B cell (primary cell): ENCODE measurements around the gene CTSH. TPM values are rescaled to one million over a fixed set of nuclear protein-coding genes. Genes with fewer than 3 reads are reported as not detected.
A peak's percentile ranks its signal among the peaks of the same experiment; 100 is the strongest.
"Not testable (repeated sequence)": the region's sequence is repeated elsewhere in the genome, so short reads cannot be mapped to it uniquely, and the experiment has no call there.

Source experiments
- ATAC-seq: fragments of 200-7000 bp; cut with Tn5 transposase; one replicate; pipeline ENCODE4 v1.10.0; 2021; ENCODE audit warnings: low read depth, mild to moderate bottlenecking, moderate number of reproducible peaks, moderate library complexity
- CTCF ChIA-PET: fragments of 350-600 bp; sonication (Branson Sonifier 250); formaldehyde crosslinking; loops from one replicate; lab custom pipeline; 2021; ENCODE audit warnings: antibody characterized with exemption, inconsistent platforms; lab: Charles Lee
- POLR2A ChIA-PET: fragments of 350-600 bp; sonication (Branson Sonifier 250); formaldehyde crosslinking; loops from one replicate; lab custom pipeline; 2021; ENCODE audit warnings: antibody characterized with exemption; lab: Charles Lee
- DNase-seq: peaks from one replicate; pipeline ENCODE4 v3.0.0; 2013
- H2AFZ ChIP-seq: 2 replicates; pipeline ENCODE4 v1.6.1; 2012; ENCODE audit warnings: mild to moderate bottlenecking, low read depth, low read length; ENCODE audit not compliant: insufficient read depth, poor library complexity, severe bottlenecking
- H3K27ac ChIP-seq, 2 donors: 1 replicate in 1 of 2; 2 replicates in 1 of 2; pipeline ENCODE4 v1.5.1; 2012 to 2013; ENCODE audit warnings: low read length in 2 of 2, mild to moderate bottlenecking in 2 of 2, moderate library complexity in 1 of 2
- H3K27me3 ChIP-seq, 4 experiments: fragments of 200-600 bp in 1 of 4; sonication (generic) in 1 of 4; replicated peaks in 1 of 4; 1 replicate in 2 of 4; 2 replicates in 2 of 4; pipeline versions ENCODE4 v1.6.1 to v1.7.0; 2013 to 2016; ENCODE audit warnings: low read length in 3 of 4, mild to moderate bottlenecking in 2 of 4, mixed read lengths in 1 of 4, moderate library complexity in 1 of 4; ENCODE audit not compliant: insufficient read depth in 4 of 4, control insufficient read depth in 3 of 4; ENCODE audit errors: control extremely low read depth in 1 of 4
- H3K36me3 ChIP-seq, 2 experiments: replicated peaks in 1 of 2; 1 replicate in 1 of 2; 2 replicates in 1 of 2; pipeline versions ENCODE4 v1.6.1 to v1.7.1; 2013; ENCODE audit warnings: low read length in 1 of 2; ENCODE audit not compliant: insufficient read depth in 2 of 2, control insufficient read depth in 1 of 2; ENCODE audit errors: control extremely low read depth in 1 of 2, extremely low read depth in 1 of 2
- H3K4me1 ChIP-seq, 2 donors: fragments of 200-600 bp in 1 of 2; sonication (generic) in 1 of 2; 1 replicate in 1 of 2; 2 replicates in 1 of 2; pipeline versions ENCODE4 v1.5.1 to v1.6.1; 2013 to 2017; ENCODE audit warnings: low read length in 2 of 2; ENCODE audit not compliant: control insufficient read depth in 2 of 2, insufficient read depth in 2 of 2
- H3K4me2 ChIP-seq: replicated peaks from 2 replicates; pipeline ENCODE3; 2012; ENCODE audit warnings: mild to moderate bottlenecking, low read depth, low read length; ENCODE audit not compliant: poor library complexity, severe bottlenecking
- H3K4me3 ChIP-seq, 5 experiments: fragments of 200-600 bp in 1 of 5; sonication (generic) in 1 of 5; 1 replicate in 3 of 5; 2 replicates in 2 of 5; pipeline versions ENCODE4 v1.5.1 to v1.7.0; 2011 to 2016; ENCODE audit warnings: low read length in 4 of 5, mild to moderate bottlenecking in 4 of 5, low read depth in 2 of 5, control low read depth in 1 of 5, moderate library complexity in 1 of 5; ENCODE audit not compliant: insufficient read depth in 1 of 5; ENCODE audit errors: control extremely low read depth in 1 of 5, extremely low read depth in 1 of 5
- H3K79me2 ChIP-seq: fragments of 200-600 bp; sonication (generic); one replicate; pipeline ENCODE4 v1.6.0; 2016; ENCODE audit warnings: low read length; ENCODE audit not compliant: control insufficient read depth, insufficient read depth
- H3K9ac ChIP-seq: fragments of 200-600 bp; sonication (generic); 2 replicates; pipeline ENCODE4 v1.6.1; 2017; ENCODE audit warnings: mild to moderate bottlenecking, low read length, moderate library complexity
- H3K9me3 ChIP-seq, 3 donors: one replicate each; pipeline versions ENCODE4 v1.6.1 to v1.7.1; 2013; ENCODE audit warnings: low read length in 2 of 3; ENCODE audit not compliant: control insufficient read depth in 2 of 3, insufficient read depth in 1 of 3; ENCODE audit errors: control extremely low read depth in 1 of 3
- H4K20me1 ChIP-seq: 2 replicates; pipeline ENCODE4 v1.6.0; 2012; ENCODE audit warnings: mild to moderate bottlenecking, low read length; ENCODE audit not compliant: insufficient read depth, control insufficient read depth, poor library complexity, severe bottlenecking
- H3K27ac Mint-ChIP-seq: one replicate; pipeline ENCODE4 v1.8.0; 2021; ENCODE audit warnings: mixed read lengths
- H3K27me3 Mint-ChIP-seq: one replicate; pipeline ENCODE4 v1.8.0; 2021; ENCODE audit warnings: mixed read lengths
- H3K4me1 Mint-ChIP-seq: one replicate; pipeline ENCODE4 v1.8.0; 2021; ENCODE audit warnings: mixed read lengths
- H3K4me3 Mint-ChIP-seq: one replicate; pipeline ENCODE4 v1.8.0; 2021; ENCODE audit warnings: mixed read lengths
- H3K9me3 Mint-ChIP-seq: one replicate; pipeline ENCODE4 v1.8.0; 2022; ENCODE audit warnings: mixed read lengths; ENCODE audit not compliant: insufficient read depth
- EZH2 ChIP-seq: IDR thresholded peaks from 2 replicates; pipeline ENCODE4 v1.6.1; 2012; ENCODE audit warnings: borderline replicate concordance, low read depth, mild to moderate bottlenecking, moderate library complexity, low read length; ENCODE audit not compliant: insufficient read depth, poor library complexity, severe bottlenecking
- WGBS: methylation state at CpG from one replicate; pipeline ENCODE4 v1.1.5; 2013; ENCODE audit warnings: missing lambda C conversion rate; ENCODE audit not compliant: insufficient coverage; 5-methylcytosine and 5-hydroxymethylcytosine counted together
- intact Hi-C: fragments of 100-400 bp; cut with micrococcal nuclease; formaldehyde crosslinking; loops from one replicate; pipeline ENCODE4 v1.10.0; 2022
- polyA plus RNA-seq: library from polyadenylated mRNA; depleted of rRNA; stranded (reverse); fragments of >200 nt; gene quantifications from 2 replicates; pipeline ENCODE4 v1.2.3, GENCODE V29; 2012
- total RNA-seq, 2 donors: library from RNA; stranded (reverse); fragments of 120-200 nt in 1 of 2; gene quantifications; 1 replicate in 1 of 2; 2 replicates in 1 of 2; pipeline versions ENCODE4 v1.2.3 to v1.2.4, GENCODE V29; 2013 to 2022
- TF ChIP-seq, protein P1 (sequence below): fragments of 200-600 bp; IDR thresholded peaks from one replicate; pipeline ENCODE4 v1.8.0; 2022; ENCODE audit warnings: antibody characterized with exemption, mild to moderate bottlenecking

The CTSH gene
- total and polyA plus RNA-seq, 2 donors (not counting 1 experiment from before 2014, with no cell fraction given), result 399 to 441 TPM

DNA sequence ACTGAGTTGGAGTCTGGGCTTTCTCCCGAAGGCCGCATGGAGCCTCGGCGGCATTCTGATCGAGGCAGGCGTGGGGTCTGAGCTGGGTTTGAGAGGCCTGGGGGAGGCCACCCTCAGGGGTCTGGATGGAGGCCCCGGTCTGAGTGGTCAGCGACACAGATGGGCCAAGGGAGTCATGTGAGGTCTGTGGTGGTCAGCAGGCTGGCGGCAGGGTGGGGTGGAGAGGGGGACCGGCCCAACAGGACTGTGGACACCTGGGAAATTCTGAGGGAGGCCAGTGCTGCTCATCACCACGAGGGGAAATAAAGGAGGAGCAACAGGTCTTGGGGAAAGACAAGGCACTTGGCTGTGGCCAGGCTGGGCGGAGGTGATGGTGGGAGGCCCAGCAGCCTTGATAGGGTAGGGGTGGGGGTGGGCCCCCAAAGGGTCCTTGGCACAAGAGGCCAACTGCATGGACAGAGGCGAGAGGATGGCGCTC, 16.2 kb downstream of the CTSH start:
- no peaks in the 10 kb centered on the region for H3K4me1 ChIP-seq
- DNase-seq (no peak), ATAC-seq (no peak)
- no peaks in the 10 kb centered on the region for H3K27me3 Mint-ChIP-seq
- H2AFZ ChIP-seq, result no peak overlapping the region
- H3K79me2 ChIP-seq, result peaks cover 15% of the 10 kb centered on the region
- peaks cover 6% of the 10 kb centered on the region for H3K4me1 Mint-ChIP-seq
- H3K27me3 ChIP-seq, result no peaks in the 10 kb centered on the region
- intact Hi-C loops, result loop anchor here (5.0 kb wide), 1 partner anchor 99 kb away; no protein-coding TSS in a partner anchor
- H3K27ac Mint-ChIP-seq, result peak overlapping the region; percentile 53
- TF ChIP-seq, protein P1, sequence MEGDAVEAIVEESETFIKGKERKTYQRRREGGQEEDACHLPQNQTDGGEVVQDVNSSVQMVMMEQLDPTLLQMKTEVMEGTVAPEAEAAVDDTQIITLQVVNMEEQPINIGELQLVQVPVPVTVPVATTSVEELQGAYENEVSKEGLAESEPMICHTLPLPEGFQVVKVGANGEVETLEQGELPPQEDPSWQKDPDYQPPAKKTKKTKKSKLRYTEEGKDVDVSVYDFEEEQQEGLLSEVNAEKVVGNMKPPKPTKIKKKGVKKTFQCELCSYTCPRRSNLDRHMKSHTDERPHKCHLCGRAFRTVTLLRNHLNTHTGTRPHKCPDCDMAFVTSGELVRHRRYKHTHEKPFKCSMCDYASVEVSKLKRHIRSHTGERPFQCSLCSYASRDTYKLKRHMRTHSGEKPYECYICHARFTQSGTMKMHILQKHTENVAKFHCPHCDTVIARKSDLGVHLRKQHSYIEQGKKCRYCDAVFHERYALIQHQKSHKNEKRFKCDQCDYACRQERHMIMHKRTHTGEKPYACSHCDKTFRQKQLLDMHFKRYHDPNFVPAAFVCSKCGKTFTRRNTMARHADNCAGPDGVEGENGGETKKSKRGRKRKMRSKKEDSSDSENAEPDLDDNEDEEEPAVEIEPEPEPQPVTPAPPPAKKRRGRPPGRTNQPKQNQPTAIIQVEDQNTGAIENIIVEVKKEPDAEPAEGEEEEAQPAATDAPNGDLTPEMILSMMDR, result no peak
- no peak for TF ChIP-seq EZH2
- no peak overlapping the region for H3K4me2 ChIP-seq
- 98% methylated on average over 14 of the region's 14 CpGs for WGBS
- no peak overlapping the region for H3K4me3 Mint-ChIP-seq
- H3K27ac ChIP-seq, result no peak overlapping the region
- no peak overlapping the region for H3K4me3 ChIP-seq
- H3K36me3 ChIP-seq, result peaks cover 3 to 84% of the 10 kb centered on the region in 2 experiments
- no peaks in the 10 kb centered on the region for H3K9me3 ChIP-seq
- peaks cover 16% of the 10 kb centered on the region for H4K20me1 ChIP-seq
- no peak overlapping the region for H3K9ac ChIP-seq
- no peaks in the 10 kb centered on the region for H3K9me3 Mint-ChIP-seq
- ChIA-PET CTCF (no interaction called here), POLR2A (no interaction called here)

DNA sequence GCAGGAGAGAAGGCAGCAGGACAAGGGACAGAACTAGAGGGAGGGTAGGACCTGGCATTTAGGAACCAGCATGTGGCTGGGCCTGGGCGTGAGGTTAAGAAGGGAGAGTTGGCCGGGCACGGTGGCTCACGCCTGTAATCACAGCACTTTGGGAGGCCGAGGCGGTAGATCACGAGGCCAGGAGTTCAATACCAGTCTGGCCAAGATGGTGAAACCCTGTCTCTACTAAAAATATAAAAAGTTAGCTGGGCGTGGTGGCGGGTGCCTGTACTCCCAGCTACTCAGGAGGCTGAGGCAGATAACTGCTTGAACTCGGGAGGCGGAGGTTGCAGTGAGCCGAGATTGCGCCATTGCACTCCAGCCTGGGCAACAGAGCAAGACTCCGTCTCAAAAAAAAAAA, 16.7 kb downstream of the CTSH start:
- H3K4me1 ChIP-seq, H3K27ac ChIP-seq, H3K4me1 Mint-ChIP-seq, ATAC-seq, H3K9ac ChIP-seq, POLR2A ChIA-PET, H3K4me2 ChIP-seq, H3K9me3 Mint-ChIP-seq, H3K27me3 Mint-ChIP-seq, H3K27me3 ChIP-seq, CTCF ChIA-PET, H3K4me3 Mint-ChIP-seq, H2AFZ ChIP-seq, H3K4me3 ChIP-seq, H3K9me3 ChIP-seq, DNase-seq: not testable (repeated sequence)
- H3K27ac Mint-ChIP-seq, result peak overlapping the region; percentile 21
- Histone ChIP-seq H3K79me2 (peaks cover 15% of the 10 kb centered on the region), H4K20me1 (peaks cover 16% of the 10 kb centered on the region), H3K36me3 (peaks cover 3 to 84% of the 10 kb centered on the region in 2 experiments)
- intact Hi-C loops, result loop anchor here (5.0 kb wide), 1 partner anchor 99 kb away; no protein-coding TSS in a partner anchor
- WGBS, result 96% methylated on average over 11 of the region's 14 CpGs
